Measurements from ENCODE around the gene MT1X. TPM values are rescaled to one million over a fixed set of nuclear protein-coding genes. Genes with fewer than 3 reads are reported as not detected.

Gene MT1X
- total RNA-seq, 4 donors from 2014 or later, result 7.4 to 201 (median 66.3) TPM

GRCh38 chr16:56702836-56703235 is 20.6 kb downstream of the MT1X start:
- no peak for DNase-seq
- H3K36me3 ChIP-seq, result no peaks in the 10 kb centered on the region
- H3K9me3 ChIP-seq, result no peaks in the 10 kb centered on the region
- no peaks in the 10 kb centered on the region for H3K27me3 ChIP-seq
- H3K4me3 ChIP-seq, result no peak overlapping the region
- intact Hi-C loops (cut with DNase I; ENCODE audit: low total_unique reads), result loop anchor here (10.0 kb wide), 2 partner anchors 128 to 188 kb away; no protein-coding TSS in a partner anchor
- H3K27ac ChIP-seq, result no peak overlapping the region
- no peak for TF ChIP-seq CTCF (IDR thresholded peaks at IDR 0.05)
- TF ChIP-seq POLR2A (IDR thresholded peaks at IDR 0.05), result no peak
- no peaks in the 10 kb centered on the region for H3K4me1 ChIP-seq

GRCh38 chr16:56708525-56709442 is 26.5 kb downstream of the MT1X start:
- no peak for DNase-seq
- intact Hi-C loops (cut with DNase I; ENCODE audit: low total_unique reads), result loop anchor here (10.0 kb wide), 2 partner anchors 134 to 194 kb away; no protein-coding TSS in a partner anchor
- TF ChIP-seq POLR2A (IDR thresholded peaks at IDR 0.05) (no peak), CTCF (IDR thresholded peaks at IDR 0.05) (no peak)
- H3K27me3 ChIP-seq, result no peaks in the 10 kb centered on the region
- H3K4me1 ChIP-seq, result no peaks in the 10 kb centered on the region
- H3K4me3 ChIP-seq, result no peak overlapping the region
- H3K9me3 ChIP-seq, result no peaks in the 10 kb centered on the region
- no peaks in the 10 kb centered on the region for H3K36me3 ChIP-seq
- no peak overlapping the region for H3K27ac ChIP-seq

- Histone ChIP-seq H3K27me3 (no peaks in the 10 kb centered on the region), H3K4me1 (no peaks in the 10 kb centered on the region), H3K4me3 (no peak overlapping the region), H3K36me3 (no peaks in the 10 kb centered on the region), H3K27ac (no peak overlapping the region), H3K9me3 (no peaks in the 10 kb centered on the region)
- TF ChIP-seq CTCF (IDR thresholded peaks at IDR 0.05) (no peak), POLR2A (IDR thresholded peaks at IDR 0.05) (no peak)
- DNase-seq, result no peak
- intact Hi-C loops (cut with DNase I; ENCODE audit: low total_unique reads), result loop anchor here (10.0 kb wide), 2 partner anchors 135 to 195 kb away; no protein-coding TSS in a partner anchor
Observed at GRCh38 chr16:56709443-56710040, 27.3 kb downstream of the MT1X start.

- no peak overlapping the region for H3K4me3 ChIP-seq
- H3K27ac ChIP-seq, result no peak overlapping the region
- H3K4me1 ChIP-seq, result no peaks in the 10 kb centered on the region
- no peak for DNase-seq
- intact Hi-C loops (cut with DNase I; ENCODE audit: low total_unique reads), result no loop called here
- H3K36me3 ChIP-seq, result no peaks in the 10 kb centered on the region
- H3K9me3 ChIP-seq, result no peaks in the 10 kb centered on the region
- H3K27me3 ChIP-seq, result no peaks in the 10 kb centered on the region
- no peak for TF ChIP-seq CTCF (IDR thresholded peaks at IDR 0.05)
- no peak for TF ChIP-seq POLR2A (IDR thresholded peaks at IDR 0.05)
Observed at GRCh38 chr16:56710181-56710737, 28.0 kb downstream of the MT1X start.

GRCh38 chr16:56711862-56712261 is 29.6 kb downstream of the MT1X start:
- no peaks in the 10 kb centered on the region for H3K36me3 ChIP-seq
- no peak overlapping the region for H3K4me3 ChIP-seq
- intact Hi-C loops (cut with DNase I; ENCODE audit: low total_unique reads), result no loop called here
- no peaks in the 10 kb centered on the region for H3K27me3 ChIP-seq
- no peaks in the 10 kb centered on the region for H3K9me3 ChIP-seq
- H3K4me1 ChIP-seq, result no peaks in the 10 kb centered on the region
- TF ChIP-seq CTCF (IDR thresholded peaks at IDR 0.05) (no peak), POLR2A (IDR thresholded peaks at IDR 0.05) (no peak)
- H3K27ac ChIP-seq, result no peak overlapping the region
- no peak for DNase-seq
